DMS 273 (cell line): ENCODE measurements around the gene ATP8A2.
"Not testable (repeated sequence)": the region's sequence is repeated elsewhere in the genome, so short reads cannot be mapped to it uniquely, and the experiment has no call there.

Experiments used
- DNase-seq: peaks from one replicate; lab custom pipeline; 2025; ENCODE audit not compliant: unreplicated experiment; lab: John Stamatoyannopoulos, UW

ATP8A2 gene

DNA sequence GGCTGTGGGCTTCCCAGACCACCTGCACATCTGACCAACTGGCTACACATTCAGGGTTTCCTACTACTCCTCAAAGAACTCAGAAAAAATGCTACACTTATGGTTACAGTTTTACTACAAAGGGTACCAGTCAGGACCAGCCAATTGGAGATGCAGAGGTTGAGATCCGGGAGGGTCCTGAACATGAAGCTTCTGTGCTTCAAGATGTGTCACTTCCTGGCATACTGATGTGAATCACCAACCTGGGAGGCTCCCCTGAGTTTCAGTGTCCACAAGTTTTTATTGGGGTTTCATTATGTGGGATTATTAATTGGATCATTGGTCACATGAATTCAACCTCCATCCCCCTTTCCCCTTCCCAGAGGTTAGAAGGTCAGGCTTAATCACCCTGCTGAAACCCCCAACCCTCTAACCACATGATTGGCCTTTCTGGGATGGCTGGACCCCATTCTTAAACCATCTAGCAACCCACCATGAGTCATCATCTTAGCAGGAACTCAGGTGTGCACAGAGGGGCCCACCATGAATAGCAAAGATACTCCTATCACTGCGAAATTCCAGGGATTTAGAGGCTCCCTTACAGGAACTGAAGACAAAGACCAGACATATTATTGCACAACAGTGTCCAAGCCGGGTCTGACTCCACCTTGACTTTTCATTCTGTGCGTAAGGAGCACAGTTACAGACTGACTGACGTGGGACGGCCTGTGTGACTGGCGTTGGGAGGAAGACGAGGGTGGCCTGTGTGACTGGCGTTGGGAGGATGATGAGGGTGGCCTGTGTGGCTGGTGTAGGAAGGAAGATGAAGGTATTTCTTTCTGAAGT lies 90.7 kb downstream of the ATP8A2 start:
- DNase-seq: no peak

GRCh38 chr13:25463496-25463895 lies 91.7 kb downstream of the ATP8A2 start:
- no peak for DNase-seq

- DNase-seq: peak; percentile 90
Observed at GRCh38 chr13:25466880-25467279, 95.1 kb downstream of the ATP8A2 start.

DNA sequence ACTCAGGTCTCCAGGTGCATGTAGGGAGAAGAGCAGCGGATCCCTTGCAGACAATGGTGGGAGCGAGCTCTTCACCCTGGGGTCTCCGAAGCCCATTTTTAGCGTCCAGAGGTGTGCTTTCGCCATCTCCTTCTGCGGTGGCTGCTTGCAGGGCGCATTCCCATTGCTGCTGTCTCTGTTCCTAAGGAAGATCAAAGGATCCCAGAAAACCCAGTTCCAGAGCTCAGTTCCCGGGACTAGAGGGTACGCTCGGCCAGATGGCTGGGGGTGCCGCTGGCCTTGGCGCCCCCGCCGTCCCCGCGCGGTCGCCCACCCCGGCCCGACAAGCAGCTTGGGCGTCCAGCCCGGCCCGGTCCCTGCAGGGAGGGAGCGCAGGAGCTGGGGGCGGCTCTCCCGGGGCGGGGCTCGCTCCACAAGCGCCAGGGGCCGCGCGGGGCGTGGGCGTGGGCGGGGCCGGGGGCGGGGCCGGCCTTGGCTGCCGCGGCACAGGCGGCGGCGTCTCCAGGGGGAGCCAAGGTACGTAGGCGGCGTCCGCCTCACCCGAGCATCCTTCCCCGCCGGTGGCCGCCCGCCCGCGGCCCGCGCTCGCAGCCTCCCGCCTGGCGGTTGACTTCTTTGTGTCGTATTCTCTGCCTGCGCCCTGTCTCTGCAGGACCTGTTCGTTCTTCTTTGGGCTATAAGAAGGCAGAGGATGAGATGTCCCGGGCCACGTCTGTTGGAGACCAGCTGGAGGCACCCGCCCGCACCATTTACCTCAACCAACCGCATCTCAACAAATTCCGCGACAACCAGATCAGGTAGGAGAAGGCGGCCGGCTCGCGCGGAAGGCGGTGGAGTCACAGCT lies 96.8 kb downstream of the ATP8A2 start:
- peak; percentile 83 for DNase-seq

GRCh38 chr13:25469169-25469525 lies 97.4 kb downstream of the ATP8A2 start:
- DNase-seq: no peak

- DNase-seq: no peak
Observed at GRCh38 chr13:25473864-25474263, 102.1 kb downstream of the ATP8A2 start.

GRCh38 chr13:25478186-25478585 lies 106.4 kb downstream of the ATP8A2 start:
- DNase-seq: no peak

- no peak for DNase-seq
Observed at GRCh38 chr13:25489238-25489637, 117.5 kb downstream of the ATP8A2 start.

- peak; percentile 14 for DNase-seq
Observed at GRCh38 chr13:25490236-25490635, 118.5 kb downstream of the ATP8A2 start.

DNA sequence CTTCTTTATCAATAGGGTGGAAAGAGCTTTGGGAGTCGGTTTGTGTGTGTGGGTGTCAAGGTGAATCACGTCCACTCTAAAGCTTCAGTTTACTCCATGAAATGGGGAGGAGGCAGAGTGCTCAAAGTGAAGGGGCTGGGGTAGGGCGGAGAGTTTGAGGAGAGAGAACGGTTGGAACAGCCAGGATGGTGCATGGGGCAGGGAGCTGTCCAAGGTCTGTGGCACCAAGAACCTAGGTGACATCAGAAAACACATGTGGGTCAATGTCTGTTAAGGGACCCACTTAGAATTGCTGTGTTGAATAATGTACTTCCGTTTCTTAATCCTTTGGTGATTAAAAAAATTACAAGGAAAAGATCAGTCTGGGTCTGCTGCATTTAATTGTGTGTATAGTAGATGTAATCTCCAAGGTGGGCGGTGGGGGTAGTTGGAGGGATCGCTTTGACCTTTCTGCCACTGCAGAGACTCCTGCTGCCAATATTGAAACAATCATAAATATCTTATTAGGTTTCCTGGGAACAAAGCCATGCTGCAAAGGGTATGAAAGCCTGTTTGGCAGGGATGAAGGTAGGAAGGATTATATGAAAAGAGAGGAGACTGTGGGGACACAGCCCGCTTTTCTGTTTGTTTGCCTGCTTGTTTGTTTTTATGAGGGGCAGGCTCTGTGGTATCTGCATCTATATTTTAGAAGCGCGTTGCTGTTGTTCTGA lies 122.3 kb downstream of the ATP8A2 start:
- DNase-seq: peak; percentile 4

- peak; percentile 31 for DNase-seq
Observed at GRCh38 chr13:25494698-25495411, 123.1 kb downstream of the ATP8A2 start.

DNA sequence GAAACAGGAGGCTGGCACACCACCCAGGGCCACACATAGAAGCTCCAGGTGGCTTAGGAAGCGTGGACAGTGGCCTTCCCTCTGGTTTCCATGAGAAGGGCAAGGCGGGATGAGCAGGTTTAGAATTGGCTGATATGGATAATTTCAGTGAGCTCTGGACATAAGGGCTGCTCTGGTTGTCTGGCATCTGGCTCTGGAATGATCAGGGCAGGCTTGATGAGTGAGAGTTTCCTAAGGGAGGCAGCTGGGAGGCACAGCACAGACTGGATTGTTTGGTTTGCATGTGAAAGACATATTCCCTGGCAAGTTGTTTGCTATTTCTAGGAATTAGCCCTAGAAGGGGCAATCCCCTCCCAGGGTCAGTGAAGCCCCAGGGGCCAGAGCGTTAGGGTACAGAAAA lies 129.5 kb downstream of the ATP8A2 start:
- peak; percentile 42 for DNase-seq

DNA sequence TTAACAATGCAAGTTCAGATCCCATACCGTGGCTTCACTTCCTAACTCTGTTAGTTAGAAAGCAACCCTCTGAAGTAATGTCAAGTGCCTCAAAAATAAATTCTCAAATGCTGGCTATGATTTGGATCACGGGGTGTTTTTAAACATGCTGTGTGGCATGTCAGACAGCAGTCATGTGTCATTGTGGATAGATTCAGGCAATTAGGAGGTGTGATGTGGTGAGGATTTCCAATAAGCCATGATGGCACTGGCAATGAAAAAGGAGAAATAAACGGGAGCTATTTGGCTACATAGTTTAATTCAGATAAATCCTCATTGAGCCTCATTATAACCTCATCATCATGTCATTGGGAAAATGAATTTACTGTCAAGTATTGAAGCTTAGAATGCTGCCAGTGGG lies 130.3 kb downstream of the ATP8A2 start:
- DNase-seq: no peak

GRCh38 chr13:25502551-25502950 lies 130.8 kb downstream of the ATP8A2 start:
- DNase-seq: no peak

- no peak for DNase-seq
Observed at GRCh38 chr13:25503856-25504255, 132.1 kb downstream of the ATP8A2 start.

DNA sequence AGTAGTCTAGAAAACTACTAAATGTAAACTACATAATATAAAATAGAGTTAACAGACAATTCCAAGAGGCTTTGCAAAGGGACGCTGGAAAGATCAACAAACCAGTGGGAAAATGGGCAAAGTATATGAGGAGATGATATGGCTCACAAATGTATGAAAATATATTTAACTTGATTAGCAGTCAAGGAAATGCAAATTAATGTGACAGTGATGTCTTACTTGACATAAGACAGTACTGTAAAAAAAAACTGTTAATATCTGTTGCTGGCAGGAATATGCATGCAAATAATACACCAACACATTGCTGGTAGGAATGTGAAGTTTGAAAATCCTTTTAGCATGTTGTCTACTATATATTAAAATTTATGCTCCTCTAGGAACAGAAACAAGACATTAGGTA lies 136.1 kb downstream of the ATP8A2 start:
- DNase-seq: no peak

DNA sequence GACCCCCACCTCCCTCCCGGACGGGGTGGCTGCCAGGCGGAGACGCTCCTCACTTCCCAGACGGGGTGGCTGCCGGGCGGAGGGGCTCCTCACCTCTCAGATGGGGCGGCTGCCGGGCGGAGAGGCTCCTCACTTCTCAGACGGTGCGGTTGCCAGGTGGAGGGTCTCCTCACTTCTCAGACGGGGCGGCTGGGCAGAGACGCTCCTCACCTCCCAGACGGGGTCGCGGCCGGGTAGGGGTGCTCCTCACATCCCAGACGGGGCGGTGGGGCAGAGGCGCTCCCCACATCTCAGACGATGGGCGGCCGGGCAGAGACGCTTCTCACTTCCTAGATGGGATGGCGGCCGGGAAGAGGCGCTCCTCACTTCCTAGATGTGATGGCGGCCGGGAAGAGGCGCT lies 141.3 kb downstream of the ATP8A2 start:
- DNase-seq: not testable (repeated sequence)

- DNase-seq: no peak
Observed at GRCh38 chr13:25518441-25518840, 146.7 kb downstream of the ATP8A2 start.

- DNase-seq: no peak
Observed at GRCh38 chr13:25525884-25526283, 154.1 kb downstream of the ATP8A2 start.

- no peak for DNase-seq
Observed at GRCh38 chr13:25528266-25528665, 156.5 kb downstream of the ATP8A2 start.

DNA sequence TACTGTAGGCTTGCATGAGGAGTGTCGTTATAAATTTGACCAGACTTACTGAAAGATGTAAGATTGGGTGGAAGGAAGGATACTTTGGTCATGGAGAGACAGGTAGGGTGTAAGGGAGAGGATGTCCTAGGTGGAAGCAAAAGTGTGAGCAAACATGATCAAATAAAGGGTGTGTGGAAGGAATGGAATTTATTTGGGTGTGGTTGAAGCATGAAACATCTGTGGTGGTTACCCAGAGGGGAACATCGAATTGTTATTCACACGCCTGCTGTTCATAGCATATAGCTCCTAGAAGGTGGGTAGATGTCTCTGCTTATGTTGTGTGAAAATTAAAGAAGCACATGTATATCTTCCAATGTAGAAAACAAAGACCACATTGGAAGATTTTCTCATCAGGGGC lies 157.7 kb downstream of the ATP8A2 start:
- no peak for DNase-seq
